CD14-positive monocyte (primary cell): ENCODE results near the gene UVRAG. TPM values are rescaled to one million over a fixed set of nuclear protein-coding genes. Genes with fewer than 3 reads are reported as not detected.

Experiments used
- DNase-seq, 3 donors: peaks; one replicate each; pipeline ENCODE4 v3.0.0-alpha.2; 2011 to 2022
- H2AFZ ChIP-seq: 2 replicates; pipeline ENCODE4 v1.6.0; 2012; ENCODE audit warnings: mild to moderate bottlenecking, low read depth, low read length, inconsistent platforms; ENCODE audit not compliant: insufficient read depth, poor library complexity, severe bottlenecking
- H3K27ac ChIP-seq, 2 donors: 1 replicate in 1 of 2; 2 replicates in 1 of 2; pipeline ENCODE4 v1.5.1; 2012 to 2013; ENCODE audit warnings: low read length in 2 of 2, control low read depth in 1 of 2, inconsistent platforms in 1 of 2, low read depth in 1 of 2, mild to moderate bottlenecking in 1 of 2
- H3K27me3 ChIP-seq, 2 donors: one replicate each; pipeline versions ENCODE4 v1.6.0 to v1.6.1; 2011 to 2013; ENCODE audit warnings: low read length in 2 of 2; ENCODE audit not compliant: control insufficient read depth in 2 of 2, insufficient read depth in 2 of 2
- H3K36me3 ChIP-seq, 2 donors: replicated peaks in 1 of 2; 1 replicate in 1 of 2; 2 replicates in 1 of 2; pipeline versions ENCODE4 v1.5.1 to v1.6.1; 2012 to 2013; ENCODE audit warnings: low read length in 2 of 2, control low read depth in 1 of 2, inconsistent platforms in 1 of 2, mild to moderate bottlenecking in 1 of 2; ENCODE audit not compliant: insufficient read depth in 2 of 2, control insufficient read depth in 1 of 2
- H3K4me1 ChIP-seq, 2 donors: 1 replicate in 1 of 2; 2 replicates in 1 of 2; pipeline versions ENCODE4 v1.5.1 to v1.6.1; 2012 to 2013; ENCODE audit warnings: low read length in 2 of 2, control low read depth in 1 of 2, inconsistent platforms in 1 of 2, mild to moderate bottlenecking in 1 of 2, moderate library complexity in 1 of 2; ENCODE audit not compliant: insufficient read depth in 2 of 2, control insufficient read depth in 1 of 2
- H3K4me2 ChIP-seq: replicated peaks from 2 replicates; pipeline ENCODE3; 2012; ENCODE audit warnings: low read length, moderate library complexity, mild to moderate bottlenecking; ENCODE audit not compliant: poor library complexity, severe bottlenecking; ENCODE audit errors: extremely low read depth
- H3K4me3 ChIP-seq, 3 experiments: fragments of 200-600 bp in 1 of 3; sonication (generic) in 1 of 3; replicated peaks in 1 of 3; 1 replicate in 2 of 3; 2 replicates in 1 of 3; pipeline ENCODE4 v1.5.1; 2011 to 2013; ENCODE audit warnings: low read length in 3 of 3, mild to moderate bottlenecking in 3 of 3, control low read depth in 2 of 3, low read depth in 2 of 3, inconsistent platforms in 1 of 3, moderate library complexity in 1 of 3
- H3K79me2 ChIP-seq: 2 replicates; pipeline ENCODE4 v1.6.0; 2012; ENCODE audit warnings: mild to moderate bottlenecking, control low read depth, inconsistent platforms, low read length, moderate library complexity; ENCODE audit not compliant: insufficient read depth
- H3K9ac ChIP-seq: 2 replicates; pipeline ENCODE4 v1.6.0; 2017; ENCODE audit warnings: low read length, mild to moderate bottlenecking; ENCODE audit not compliant: insufficient read depth, poor library complexity, severe bottlenecking
- H3K9me3 ChIP-seq, 2 donors: replicated peaks in 1 of 2; 1 replicate in 1 of 2; 2 replicates in 1 of 2; pipeline versions ENCODE4 v1.5.1 to v1.6.1; 2012 to 2013; ENCODE audit warnings: low read length in 2 of 2, control low read depth in 1 of 2; ENCODE audit not compliant: control insufficient read depth in 1 of 2, insufficient read depth in 1 of 2
- H4K20me1 ChIP-seq: 2 replicates; pipeline ENCODE4 v1.6.0; 2012; ENCODE audit warnings: mild to moderate bottlenecking, low read length, control low read depth, moderate library complexity; ENCODE audit not compliant: insufficient read depth
- H3K27ac Mint-ChIP-seq, 7 donors: one replicate each; pipeline ENCODE4 v1.8.0; 2020; ENCODE audit warnings: mild to moderate bottlenecking in 7 of 7, mixed read lengths in 7 of 7, moderate library complexity in 6 of 7, inconsistent platforms in 2 of 7
- H3K27me3 Mint-ChIP-seq, 3 donors: one replicate each; pipeline ENCODE4 v1.8.0; 2021 to 2022; ENCODE audit warnings: low read depth in 3 of 3, mild to moderate bottlenecking in 3 of 3, mixed read lengths in 3 of 3, moderate library complexity in 3 of 3, inconsistent platforms in 1 of 3
- H3K36me3 Mint-ChIP-seq, 2 donors: one replicate each; pipeline ENCODE4 v1.8.0; 2020; ENCODE audit warnings: mixed read lengths in 2 of 2, inconsistent platforms in 1 of 2, mild to moderate bottlenecking in 1 of 2
- H3K4me1 Mint-ChIP-seq: one replicate; pipeline ENCODE4 v1.8.0; 2020; ENCODE audit warnings: mild to moderate bottlenecking, mixed read lengths
- H3K4me3 Mint-ChIP-seq, 2 donors: one replicate each; pipeline ENCODE4 v1.8.0; 2020; ENCODE audit warnings: mild to moderate bottlenecking in 2 of 2, mixed read lengths in 2 of 2, moderate library complexity in 1 of 2
- H3K9me3 Mint-ChIP-seq, 7 donors: one replicate each; pipeline ENCODE4 v1.8.0; 2020 to 2022; ENCODE audit warnings: mixed read lengths in 7 of 7, mild to moderate bottlenecking in 6 of 7, moderate library complexity in 6 of 7, inconsistent platforms in 2 of 7
- CTCF ChIP-seq: fragments of 200-600 bp; IDR thresholded peaks from one replicate; pipeline ENCODE4 v1.8.0; 2022; ENCODE audit warnings: antibody characterized with exemption, mild to moderate bottlenecking
- WGBS: methylation state at CpG from one replicate; pipeline ENCODE4 v1.1.5; 2013; ENCODE audit warnings: missing lambda C conversion rate; ENCODE audit not compliant: insufficient coverage; 5-methylcytosine and 5-hydroxymethylcytosine counted together
- intact Hi-C, 2 donors: fragments of 100-400 bp; cut with micrococcal nuclease; formaldehyde crosslinking; loops; one replicate each; pipeline versions ENCODE4 v1.15.0 to v1.15.1; 2023
- polyA plus RNA-seq, 3 donors: library from polyadenylated mRNA; depleted of rRNA in 1 of 3; unstranded in 2 of 3; stranded (reverse) in 1 of 3; fragments of 300-500 nt in 2 of 3; fragments of >200 nt in 1 of 3; fragmentation: Illumina TruSeq in 2 of 3; gene quantifications; 1 replicate in 2 of 3; 2 replicates in 1 of 3; pipeline ENCODE4 v1.2.3, GENCODE V29; 2012 to 2021

Gene UVRAG
- polyA plus RNA-seq, 3 donors: 13.7 to 20.5 (median 20.0) TPM

GRCh38 chr11:75903276-75903675 is 88.3 kb downstream of the UVRAG start:
- peaks cover 6 to 8% of the 10 kb centered on the region in 2 donors for H3K36me3 Mint-ChIP-seq
- no CpG with 5 or more reads among the region's 2 CpGs for WGBS
- Histone ChIP-seq H3K9ac (no peak overlapping the region), H4K20me1 (peaks cover 97% of the 10 kb centered on the region), H3K4me3 (no peak overlapping the region), H3K4me1 (peaks cover 12 to 16% of the 10 kb centered on the region in 2 donors), H3K27ac (no peak overlapping the region), H3K4me2 (no peak overlapping the region), H3K79me2 (peaks cover 95% of the 10 kb centered on the region), H3K27me3 (no peaks in the 10 kb centered on the region), H3K36me3 (peaks cover 8 to 41% of the 10 kb centered on the region in 2 donors), H2AFZ (no peak overlapping the region), H3K9me3 (no peaks in the 10 kb centered on the region)
- intact Hi-C loops: no loop called here
- H3K9me3 Mint-ChIP-seq: no peaks in the 10 kb centered on the region
- DNase-seq: no peak
- no peaks in the 10 kb centered on the region for H3K27me3 Mint-ChIP-seq
- TF ChIP-seq CTCF: no peak
- H3K4me3 Mint-ChIP-seq: no peak overlapping the region
- H3K27ac Mint-ChIP-seq: no peak overlapping the region
- peaks cover 21% of the 10 kb centered on the region for H3K4me1 Mint-ChIP-seq

DNA sequence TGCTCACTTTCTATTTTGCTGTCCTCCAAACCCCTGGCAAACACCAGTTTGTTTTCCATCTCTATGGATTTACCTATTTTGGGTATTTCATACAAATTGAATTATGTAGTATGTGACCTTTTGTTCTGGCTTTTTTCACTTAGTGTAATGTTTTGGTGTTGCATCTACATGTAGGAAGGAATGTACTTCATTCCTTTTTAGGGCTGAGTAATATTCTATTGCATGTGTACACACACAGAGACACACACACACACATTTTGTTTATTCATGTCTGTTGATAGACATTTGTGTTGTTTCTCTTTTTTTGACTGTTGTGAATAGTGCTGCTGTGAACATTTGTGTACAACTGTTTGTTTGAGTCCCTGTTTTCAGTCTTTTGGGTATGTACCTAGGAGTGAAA is 90.4 kb downstream of the UVRAG start:
- Histone ChIP-seq H3K4me1 (peaks cover 13 to 16% of the 10 kb centered on the region in 2 donors), H3K9ac (no peak overlapping the region), H3K27me3 (no peaks in the 10 kb centered on the region), H3K4me3 (no peak overlapping the region), H3K36me3 (peaks cover 0 to 23% of the 10 kb centered on the region in 2 donors), H4K20me1 (peaks cover 98% of the 10 kb centered on the region), H3K9me3 (no peaks in the 10 kb centered on the region), H3K79me2 (peaks cover 99% of the 10 kb centered on the region), H3K27ac (peak overlapping the region in 1 of 2 donors; percentile 17), H3K4me2 (no peak overlapping the region), H2AFZ (no peak overlapping the region)
- H3K9me3 Mint-ChIP-seq: peaks cover 0 to 3% (median 0%) of the 10 kb centered on the region in 7 donors
- no peaks in the 10 kb centered on the region for H3K27me3 Mint-ChIP-seq
- peaks cover 28% of the 10 kb centered on the region for H3K4me1 Mint-ChIP-seq
- peaks cover 3 to 10% of the 10 kb centered on the region in 2 donors for H3K36me3 Mint-ChIP-seq
- H3K4me3 Mint-ChIP-seq: no peak overlapping the region
- no peak for DNase-seq
- intact Hi-C loops: no loop called here
- no peak for TF ChIP-seq CTCF
- no peak overlapping the region for H3K27ac Mint-ChIP-seq
